ENCODE measurements around the gene GPR150. TPM values are rescaled to one million over a fixed set of nuclear protein-coding genes. Genes with fewer than 3 reads are reported as not detected.
"Not testable (repeated sequence)": the region's sequence is repeated elsewhere in the genome, so short reads cannot be mapped to it uniquely, and the experiment has no call there.

GPR150 gene
- total RNA-seq, 1 experiment from 2014 or later, result not detected

- no peak for DNase-seq (ENCODE audit: low read depth, low spot score)
- in situ Hi-C loops (cut with HindIII; ENCODE audit: low pct_unique_long_range_greater_than_20kb, low sequenced_read_pairs), result no loop called here
These were observed 1.3 kb downstream of the GPR150 start for GRCh38 chr5:95620870-95621838.

GRCh38 chr5:95621839-95622629 lies 2.1 kb downstream of the GPR150 start:
- in situ Hi-C loops (cut with HindIII; ENCODE audit: low pct_unique_long_range_greater_than_20kb, low sequenced_read_pairs), result no loop called here
- no peak for DNase-seq (ENCODE audit: low read depth, low spot score)

GRCh38 chr5:95623706-95624105 lies 3.8 kb downstream of the GPR150 start:
- in situ Hi-C loops (cut with HindIII; ENCODE audit: low pct_unique_long_range_greater_than_20kb, low sequenced_read_pairs), result no loop called here

GRCh38 chr5:95624368-95624767 lies 4.5 kb downstream of the GPR150 start:
- in situ Hi-C loops (cut with HindIII; ENCODE audit: low pct_unique_long_range_greater_than_20kb, low sequenced_read_pairs), result no loop called here
- no peak for DNase-seq (ENCODE audit: low read depth, low spot score)

More at GRCh38 chr5:95623706-95624105, 3.8 kb downstream of the GPR150 start:
- DNase-seq (ENCODE audit: low read depth, low spot score), result no peak

- no peak for DNase-seq (ENCODE audit: low read depth, low spot score)
- in situ Hi-C loops (cut with HindIII; ENCODE audit: low pct_unique_long_range_greater_than_20kb, low sequenced_read_pairs), result no loop called here
These were observed 6.8 kb downstream of the GPR150 start for GRCh38 chr5:95626701-95627100.

- DNase-seq (ENCODE audit: low read depth, low spot score), result no peak
- in situ Hi-C loops (cut with HindIII; ENCODE audit: low pct_unique_long_range_greater_than_20kb, low sequenced_read_pairs), result no loop called here
These were observed 8.3 kb downstream of the GPR150 start for GRCh38 chr5:95627971-95628810.

GRCh38 chr5:95628933-95629332 lies 9.0 kb downstream of the GPR150 start:
- no peak for DNase-seq (ENCODE audit: low read depth, low spot score)
- in situ Hi-C loops (cut with HindIII; ENCODE audit: low pct_unique_long_range_greater_than_20kb, low sequenced_read_pairs), result no loop called here

- DNase-seq (ENCODE audit: low read depth, low spot score), result no peak
- in situ Hi-C loops (cut with HindIII; ENCODE audit: low pct_unique_long_range_greater_than_20kb, low sequenced_read_pairs), result no loop called here
These were observed 10.6 kb downstream of the GPR150 start for GRCh38 chr5:95630394-95630917.

- in situ Hi-C loops (cut with HindIII; ENCODE audit: low pct_unique_long_range_greater_than_20kb, low sequenced_read_pairs), result no loop called here
- DNase-seq (ENCODE audit: low read depth, low spot score), result no peak
These were observed 11.5 kb downstream of the GPR150 start for GRCh38 chr5:95631255-95631958.

- in situ Hi-C loops (cut with HindIII; ENCODE audit: low pct_unique_long_range_greater_than_20kb, low sequenced_read_pairs), result no loop called here
These were observed 12.2 kb downstream of the GPR150 start for GRCh38 chr5:95631991-95632675.

GRCh38 chr5:95632942-95633341 lies 13.1 kb downstream of the GPR150 start:
- DNase-seq (ENCODE audit: low read depth, low spot score); in situ Hi-C loops (cut with HindIII; ENCODE audit: low pct_unique_long_range_greater_than_20kb, low sequenced_read_pairs): not testable (repeated sequence)

More at GRCh38 chr5:95631991-95632675, 12.2 kb downstream of the GPR150 start:
- DNase-seq (ENCODE audit: low read depth, low spot score), result peak; percentile 36

- in situ Hi-C loops (cut with HindIII; ENCODE audit: low pct_unique_long_range_greater_than_20kb, low sequenced_read_pairs), result no loop called here
- no peak for DNase-seq (ENCODE audit: low read depth, low spot score)
These were observed 13.8 kb downstream of the GPR150 start for GRCh38 chr5:95633671-95634070.

- no peak for DNase-seq (ENCODE audit: low read depth, low spot score)
- in situ Hi-C loops (cut with HindIII; ENCODE audit: low pct_unique_long_range_greater_than_20kb, low sequenced_read_pairs), result no loop called here
These were observed 14.2 kb downstream of the GPR150 start for GRCh38 chr5:95634081-95634480.

GRCh38 chr5:95638632-95639031 lies 18.7 kb downstream of the GPR150 start:
- no peak for DNase-seq (ENCODE audit: low read depth, low spot score)
- in situ Hi-C loops (cut with HindIII; ENCODE audit: low pct_unique_long_range_greater_than_20kb, low sequenced_read_pairs), result no loop called here

GRCh38 chr5:95641741-95642220 lies 21.9 kb downstream of the GPR150 start:
- in situ Hi-C loops (cut with HindIII; ENCODE audit: low pct_unique_long_range_greater_than_20kb, low sequenced_read_pairs), result no loop called here
- DNase-seq (ENCODE audit: low read depth, low spot score), result no peak

- DNase-seq (ENCODE audit: low read depth, low spot score), result no peak
- in situ Hi-C loops (cut with HindIII; ENCODE audit: low pct_unique_long_range_greater_than_20kb, low sequenced_read_pairs), result no loop called here
These were observed 23.3 kb downstream of the GPR150 start for GRCh38 chr5:95643152-95643551.

Measured in SK-MEL-5 (cell line).